OCI-LY3 (cell line): ENCODE data around the gene CRYGC.

Experiments
- CTCF ChIP-seq: fragments of 200-600, 300-600 bp; sonication (generic); IDR thresholded peaks from 2 replicates; pipeline ENCODE4 v1.5.1; 2014; ENCODE audit warnings: antibody characterized with exemption, low read length, low read depth
- EZH2phosphoT487 ChIP-seq: fragments of 200-600 bp; shearing (Covaris generic); IDR thresholded peaks from 2 replicates; pipeline ENCODE4 v1.6.1; 2018; ENCODE audit warnings: antibody characterized with exemption, mixed run types, low read depth

- TF ChIP-seq CTCF (no peak), EZH2phosphoT487 (no peak)
Measured at GRCh38 chr2:208147759-208148158, 18.1 kb upstream of the CRYGC start.
